GM21447 (cell line): ENCODE data around the gene TPCN2.

Source experiments
- ATAC-seq: cut with Tn5 transposase; IDR thresholded peaks from one replicate; pipeline ENCODE4 v1.9.1; 2021; ENCODE audit not compliant: unreplicated experiment

Gene TPCN2

DNA sequence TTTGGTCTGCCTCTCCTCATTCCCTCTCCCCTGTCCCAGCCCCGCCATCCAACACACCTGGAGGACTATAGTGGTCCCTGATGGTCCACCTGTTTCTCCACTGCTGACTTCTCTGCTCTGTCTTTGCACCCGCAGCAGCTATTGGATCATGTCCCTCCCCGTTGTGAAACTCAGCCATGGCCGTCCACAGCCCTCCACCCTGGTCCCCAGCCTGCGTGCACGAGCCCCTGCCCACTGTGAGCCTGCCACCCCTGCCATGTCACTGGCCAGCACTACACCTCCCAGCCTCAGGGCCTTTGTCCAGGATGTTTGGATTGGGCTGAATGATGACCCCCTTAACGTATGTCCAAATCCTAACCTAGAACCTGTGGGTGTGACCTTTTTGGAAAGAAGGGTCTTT is 59.3 kb downstream of the TPCN2 start:
- no peak for ATAC-seq

DNA sequence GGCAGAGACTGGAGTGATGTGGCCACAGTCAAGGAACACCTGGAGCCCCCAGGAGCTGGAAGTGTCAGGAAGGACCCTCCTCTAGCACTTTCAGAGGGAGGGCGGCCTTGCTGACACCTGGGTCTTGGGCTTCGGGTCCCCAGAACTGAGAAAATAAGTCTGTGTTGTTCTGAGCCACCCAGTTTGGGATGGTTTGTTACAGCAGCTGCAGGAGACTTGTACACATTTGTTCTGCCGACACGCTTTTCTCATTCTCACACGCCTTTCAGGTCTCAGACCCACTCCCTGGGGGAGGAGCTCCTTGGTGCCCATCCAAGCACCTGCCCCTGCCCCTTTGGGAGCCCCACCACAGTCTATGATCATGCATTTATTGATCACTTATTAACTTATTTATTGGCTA is 59.8 kb downstream of the TPCN2 start:
- ATAC-seq = no peak

GRCh38 chr11:69109101-69109500 is 60.4 kb downstream of the TPCN2 start:
- no peak for ATAC-seq

DNA sequence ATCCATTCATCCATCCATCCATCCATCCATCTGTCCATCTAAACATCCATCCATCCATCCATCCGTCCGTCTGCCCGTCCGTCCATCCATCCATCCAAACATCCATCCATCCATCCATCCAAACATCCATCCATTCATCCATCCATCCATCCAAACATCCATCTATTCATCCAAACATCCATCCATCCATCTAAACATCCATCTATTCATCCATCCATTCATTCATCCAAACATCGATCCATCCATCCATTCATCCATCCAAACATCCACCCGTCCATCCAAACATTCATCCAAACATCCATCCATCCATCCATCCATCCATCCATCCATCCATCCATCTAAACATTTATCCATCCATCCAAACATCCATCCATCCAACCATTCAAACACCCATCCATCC is 61.7 kb downstream of the TPCN2 start:
- ATAC-seq = no peak

- ATAC-seq = no peak
Measured at GRCh38 chr11:69111624-69112542, 63.2 kb downstream of the TPCN2 start.

DNA sequence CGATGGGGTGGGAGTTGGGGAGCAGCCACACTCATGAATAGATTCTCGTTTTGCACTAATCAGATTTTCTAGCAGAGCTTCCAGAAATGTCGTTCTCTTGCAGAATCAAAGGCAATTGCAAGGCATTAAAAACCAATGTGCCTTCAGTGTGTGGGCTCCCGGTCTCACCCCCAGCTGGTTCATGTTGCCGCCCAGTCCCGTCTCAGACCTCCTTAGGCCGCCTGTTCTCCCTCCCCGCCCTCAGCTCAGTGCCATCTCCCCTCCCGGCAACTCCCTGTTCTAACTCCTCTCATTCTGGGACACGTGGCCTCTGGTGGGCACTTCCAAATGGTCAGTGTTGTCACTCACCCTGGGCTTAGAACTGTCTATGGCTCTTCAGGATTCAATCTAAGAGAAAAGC is 64.5 kb downstream of the TPCN2 start:
- no peak for ATAC-seq

DNA sequence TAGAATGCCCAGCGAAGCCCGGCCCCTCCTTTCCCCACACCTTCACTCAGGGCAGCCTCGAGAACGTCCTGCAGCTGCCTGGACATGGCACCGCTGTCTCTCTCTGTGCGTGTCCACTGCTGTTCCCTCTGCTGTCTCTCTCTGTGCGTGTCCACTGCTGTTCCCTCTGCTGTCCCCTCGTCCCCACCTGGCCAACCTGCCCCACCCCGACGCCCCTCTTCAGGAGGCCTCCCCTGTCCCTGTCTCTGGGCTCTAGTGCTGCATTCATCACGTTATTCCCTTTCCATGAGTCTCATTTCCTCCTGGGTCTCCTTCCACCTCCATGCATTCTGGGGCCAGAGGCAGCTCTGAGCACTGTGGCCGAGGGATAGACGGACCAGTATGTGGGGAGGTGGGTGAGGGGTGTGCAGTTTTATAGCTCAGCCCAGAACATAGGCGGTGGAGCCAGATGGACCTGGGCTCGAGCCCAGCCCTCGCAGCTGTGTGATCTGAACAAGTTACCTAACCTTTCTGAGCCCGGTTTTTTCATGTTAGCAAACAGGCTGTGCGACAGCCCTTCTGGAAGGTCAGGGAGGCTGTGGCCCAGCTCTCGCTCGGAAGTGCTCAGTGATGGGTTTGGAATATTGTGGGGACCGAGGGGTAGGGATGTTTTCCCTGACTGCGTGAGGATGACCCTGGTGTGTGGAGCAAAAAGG is 65.1 kb downstream of the TPCN2 start:
- ATAC-seq = no peak

DNA sequence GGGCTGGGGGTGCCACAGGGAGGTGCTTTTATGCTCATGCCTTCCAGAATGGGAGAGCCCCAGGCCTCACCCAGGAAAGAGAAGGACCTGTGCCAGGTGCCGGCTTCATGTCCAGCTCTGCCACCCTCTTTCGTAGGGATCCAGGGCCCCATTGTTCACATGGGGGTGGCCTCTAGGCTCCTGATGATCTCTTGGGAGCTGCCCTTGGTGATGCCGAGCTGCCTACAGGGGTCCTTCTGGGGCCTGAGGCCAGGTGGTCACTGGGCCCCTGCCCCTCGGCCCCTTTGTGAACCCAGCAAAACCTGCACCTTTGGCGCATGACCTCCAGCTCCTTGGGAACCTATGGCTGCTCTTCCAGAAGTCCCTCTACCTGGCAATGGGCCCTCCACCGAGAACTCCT is 65.6 kb downstream of the TPCN2 start:
- ATAC-seq = no peak

DNA sequence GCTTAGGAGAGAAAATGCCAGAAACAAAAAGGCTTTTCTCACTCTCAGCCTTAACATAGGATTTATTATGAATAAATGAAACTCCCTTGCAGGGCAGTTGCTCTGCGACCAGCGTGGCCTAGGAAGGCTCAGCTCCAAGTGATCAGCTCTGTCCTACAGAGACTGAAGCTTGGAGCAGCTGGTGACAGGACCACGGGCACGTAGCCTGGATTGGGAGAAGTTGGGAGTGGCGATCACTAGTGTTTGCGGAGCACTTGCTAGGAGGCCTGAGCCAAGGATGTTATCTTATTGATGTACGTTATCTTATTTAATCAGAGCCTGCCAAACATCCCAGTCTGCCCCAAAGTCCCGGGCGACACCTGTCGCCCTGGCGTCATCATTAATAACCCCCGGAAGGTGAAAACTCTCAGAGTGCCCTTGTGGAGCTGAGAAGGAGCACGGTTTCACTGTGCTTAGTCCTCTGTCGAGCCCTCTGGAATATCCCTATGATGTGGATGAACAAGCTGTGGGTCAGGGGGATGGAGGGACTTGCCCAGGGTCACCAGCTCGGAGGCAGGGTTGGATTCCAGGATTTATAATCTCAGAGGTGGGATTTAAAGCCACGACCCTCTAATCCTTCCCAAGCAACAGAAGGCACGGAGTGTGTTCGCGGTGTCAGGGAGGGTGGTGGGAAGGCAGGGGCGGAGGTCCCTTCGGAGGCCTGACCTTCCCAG is 66.2 kb downstream of the TPCN2 start:
- ATAC-seq = no peak

- no peak for ATAC-seq
Measured at GRCh38 chr11:69115586-69116560, 67.1 kb downstream of the TPCN2 start.

DNA sequence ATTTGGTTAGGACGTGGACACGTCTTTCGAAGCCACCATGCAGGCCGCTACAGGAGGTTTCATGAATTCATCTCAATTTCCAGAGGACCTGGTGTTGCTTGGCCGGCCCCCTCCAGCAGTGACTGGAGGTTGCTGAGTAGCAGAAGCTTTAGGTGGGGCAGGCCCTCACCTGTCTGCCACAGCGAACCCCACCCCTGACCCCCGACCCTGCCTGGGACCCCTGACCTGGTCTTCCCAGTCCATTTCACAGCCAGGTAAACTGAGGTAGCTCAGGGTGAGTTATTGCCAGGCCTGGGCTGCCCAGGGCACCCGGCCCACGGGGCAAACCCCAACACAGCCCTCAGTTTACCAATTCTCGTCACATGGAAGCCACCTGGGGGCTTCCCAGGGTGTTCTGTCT is 67.9 kb downstream of the TPCN2 start:
- no peak for ATAC-seq

GRCh38 chr11:69119190-69119589 is 70.5 kb downstream of the TPCN2 start:
- ATAC-seq = no peak

DNA sequence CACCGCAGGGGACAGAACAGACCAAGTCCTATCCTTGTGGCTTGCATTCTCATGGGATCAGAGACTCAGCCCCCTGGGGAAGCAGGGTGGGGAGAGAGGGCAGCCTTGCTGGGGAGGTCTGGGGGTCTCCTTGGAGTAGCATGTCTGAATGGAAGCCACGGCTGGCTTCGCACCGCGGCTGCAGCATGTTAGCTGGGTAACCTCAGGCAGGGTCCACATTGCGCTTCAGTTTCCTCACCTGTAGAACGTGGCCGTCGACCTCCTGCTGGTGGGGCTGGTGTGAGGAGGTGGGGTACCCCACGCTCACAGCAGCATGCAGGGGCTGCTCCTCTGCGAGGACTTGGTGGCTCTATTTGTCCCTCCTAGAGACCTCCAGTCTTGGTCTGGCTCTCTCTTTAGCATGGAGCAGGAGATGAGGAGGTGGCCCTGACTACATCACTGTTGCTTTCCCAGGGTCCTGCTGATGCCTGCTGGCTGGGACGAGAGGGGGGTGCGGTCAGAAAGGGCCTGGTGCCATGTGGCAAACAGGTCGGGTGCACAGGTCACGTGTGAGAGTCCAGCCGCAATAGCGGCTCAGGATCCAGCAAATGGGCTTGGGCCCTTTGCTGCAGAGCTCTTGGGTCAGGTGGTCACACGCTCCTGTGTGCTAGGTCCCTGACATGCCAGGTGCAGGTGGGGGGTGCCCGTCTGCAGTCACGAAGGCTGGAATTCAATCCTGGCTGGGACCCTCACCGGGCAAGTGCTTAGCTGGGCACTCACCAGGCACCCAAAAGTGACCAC is 71.6 kb downstream of the TPCN2 start:
- no peak for ATAC-seq

GRCh38 chr11:69121021-69121420 is 72.3 kb downstream of the TPCN2 start:
- no peak for ATAC-seq

DNA sequence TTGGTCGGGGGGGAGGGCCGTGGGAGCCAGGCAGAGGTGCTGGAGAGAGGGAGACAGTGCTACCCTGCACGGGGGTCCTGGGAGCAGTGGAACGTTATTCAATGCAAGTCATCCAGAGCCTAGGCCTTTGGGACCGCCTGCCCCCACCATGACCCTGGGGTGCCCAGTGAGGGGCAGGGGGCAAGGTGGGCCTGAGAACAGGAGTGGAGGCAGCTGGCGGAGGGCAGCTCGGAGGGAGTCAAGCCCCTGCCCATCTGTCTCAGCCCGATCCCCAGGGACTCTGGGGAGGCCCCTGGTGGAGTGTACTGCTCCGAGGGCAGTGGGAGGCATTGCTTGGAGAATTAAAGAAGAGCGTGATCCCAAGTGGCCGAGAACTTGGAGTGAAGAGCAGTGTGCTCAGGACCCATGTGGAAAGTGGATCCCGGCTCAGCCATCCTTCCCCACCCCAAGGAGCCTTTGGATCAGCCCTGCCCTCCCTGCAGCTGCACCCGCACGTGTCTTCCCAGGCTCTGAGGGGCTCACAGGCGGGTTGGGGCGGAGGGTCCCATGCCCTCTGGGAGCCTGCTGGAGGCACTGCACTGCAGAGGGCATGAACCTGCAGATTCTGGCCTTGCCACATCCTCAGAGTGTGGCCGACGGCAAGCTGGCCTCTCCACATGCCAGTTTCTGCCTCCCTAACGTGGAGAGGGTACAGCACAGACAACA is 73.0 kb downstream of the TPCN2 start:
- ATAC-seq = no peak

DNA sequence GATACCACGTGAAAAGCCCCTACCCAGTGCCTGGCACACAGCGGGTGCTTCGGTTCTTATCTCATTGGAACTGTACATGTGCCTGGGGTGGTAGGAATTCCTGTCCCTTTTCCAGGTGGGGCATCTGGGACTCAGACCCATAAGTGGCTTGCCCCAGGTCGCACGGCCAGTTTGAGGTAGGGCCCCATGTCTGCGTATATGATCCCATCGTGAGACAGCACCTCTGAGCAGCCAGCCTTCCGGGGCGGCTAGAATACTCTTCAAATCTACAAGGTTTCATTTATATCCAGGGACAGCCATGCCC is 73.5 kb downstream of the TPCN2 start:
- no peak for ATAC-seq

GRCh38 chr11:69122630-69123431 is 74.1 kb downstream of the TPCN2 start:
- no peak for ATAC-seq
